NCI-H2107 treated with DMSO at 0.1 percent for 48 hours (cell line): ENCODE measurements around the gene FHAD1.
"Not testable (repeated sequence)": the region's sequence is repeated elsewhere in the genome, so short reads cannot be mapped to it uniquely, and the experiment has no call there.

Experiments
- DNase-seq: peaks from one replicate; lab custom pipeline; 2025; ENCODE audit not compliant: unreplicated experiment; lab: John Stamatoyannopoulos, UW

The FHAD1 gene

DNA sequence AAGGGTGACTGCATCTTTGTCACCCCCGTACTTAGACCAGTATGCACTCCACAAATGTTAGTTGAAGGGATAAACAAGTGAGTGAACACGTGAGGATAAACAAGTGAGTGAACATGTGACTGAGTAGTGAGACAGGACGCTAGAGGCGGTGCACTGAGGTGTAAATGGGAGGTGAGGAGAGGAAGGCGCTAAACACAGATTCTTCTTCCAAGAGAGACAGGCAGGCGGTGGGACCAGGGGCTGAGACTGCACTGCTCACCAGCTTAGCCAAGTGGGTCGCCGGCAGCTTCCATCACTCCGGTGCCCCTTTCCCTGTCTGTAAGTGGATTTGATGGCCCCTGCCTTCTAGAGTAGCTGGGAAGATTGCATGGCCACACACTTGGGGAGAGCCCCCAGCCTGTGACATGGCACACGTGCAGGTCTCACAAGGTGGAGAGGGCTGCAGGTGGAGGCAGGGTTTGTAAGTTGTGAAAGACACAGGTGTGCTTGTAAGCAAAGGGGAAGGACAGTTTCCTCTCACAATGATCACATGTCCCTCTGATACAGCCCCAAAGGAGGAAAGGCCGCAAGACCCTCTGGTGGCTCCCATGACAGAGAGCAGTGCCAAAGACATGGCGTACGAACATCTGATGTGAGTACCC, 115.2 kb downstream of the FHAD1 start:
- no peak for DNase-seq

GRCh38 chr1:15362737-15363128, 115.7 kb downstream of the FHAD1 start:
- DNase-seq: no peak

- no peak for DNase-seq
Observed at GRCh38 chr1:15364740-15365139, 117.7 kb downstream of the FHAD1 start.

DNA sequence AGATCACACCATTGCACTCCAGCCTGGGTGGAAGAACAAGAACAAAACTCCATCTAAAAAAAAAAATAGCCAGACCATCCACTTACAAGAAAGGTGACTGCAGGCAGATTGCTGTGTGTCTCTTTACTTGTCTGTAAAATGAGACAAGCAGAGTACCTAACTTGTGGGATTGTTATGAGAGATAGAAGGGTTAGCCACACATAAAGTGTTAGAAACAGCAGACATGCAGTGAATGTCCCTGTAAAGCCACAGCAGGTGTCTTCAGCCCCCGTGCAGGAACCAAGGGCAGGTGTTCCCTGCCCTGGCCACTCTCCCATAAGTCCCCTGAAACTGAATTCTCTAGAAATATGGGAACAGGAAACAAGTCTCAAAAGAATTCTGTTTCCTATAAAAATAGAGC, 121.9 kb downstream of the FHAD1 start:
- peak; percentile 30 for DNase-seq

DNA sequence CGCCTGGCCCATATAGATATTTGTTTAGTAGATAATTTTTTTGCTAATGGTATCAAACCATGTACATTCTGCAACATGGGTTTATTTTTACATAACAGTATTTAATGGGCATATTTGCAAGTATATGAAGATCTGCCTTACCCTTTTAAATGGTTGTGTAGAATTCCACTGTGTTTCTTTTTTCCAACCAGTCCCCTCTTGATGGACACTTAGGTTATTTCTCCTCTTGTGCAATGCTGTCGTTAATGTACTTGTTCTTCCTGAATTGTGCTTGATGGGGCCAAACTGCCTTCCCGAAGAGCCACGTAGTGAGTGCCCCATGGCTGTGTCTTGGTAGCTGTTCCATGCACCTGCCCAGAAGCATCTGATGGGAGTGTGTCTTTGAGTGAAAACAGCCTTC, 123.2 kb downstream of the FHAD1 start:
- DNase-seq: no peak

- no peak for DNase-seq
Observed at GRCh38 chr1:15370781-15371520, 123.9 kb downstream of the FHAD1 start.

DNA sequence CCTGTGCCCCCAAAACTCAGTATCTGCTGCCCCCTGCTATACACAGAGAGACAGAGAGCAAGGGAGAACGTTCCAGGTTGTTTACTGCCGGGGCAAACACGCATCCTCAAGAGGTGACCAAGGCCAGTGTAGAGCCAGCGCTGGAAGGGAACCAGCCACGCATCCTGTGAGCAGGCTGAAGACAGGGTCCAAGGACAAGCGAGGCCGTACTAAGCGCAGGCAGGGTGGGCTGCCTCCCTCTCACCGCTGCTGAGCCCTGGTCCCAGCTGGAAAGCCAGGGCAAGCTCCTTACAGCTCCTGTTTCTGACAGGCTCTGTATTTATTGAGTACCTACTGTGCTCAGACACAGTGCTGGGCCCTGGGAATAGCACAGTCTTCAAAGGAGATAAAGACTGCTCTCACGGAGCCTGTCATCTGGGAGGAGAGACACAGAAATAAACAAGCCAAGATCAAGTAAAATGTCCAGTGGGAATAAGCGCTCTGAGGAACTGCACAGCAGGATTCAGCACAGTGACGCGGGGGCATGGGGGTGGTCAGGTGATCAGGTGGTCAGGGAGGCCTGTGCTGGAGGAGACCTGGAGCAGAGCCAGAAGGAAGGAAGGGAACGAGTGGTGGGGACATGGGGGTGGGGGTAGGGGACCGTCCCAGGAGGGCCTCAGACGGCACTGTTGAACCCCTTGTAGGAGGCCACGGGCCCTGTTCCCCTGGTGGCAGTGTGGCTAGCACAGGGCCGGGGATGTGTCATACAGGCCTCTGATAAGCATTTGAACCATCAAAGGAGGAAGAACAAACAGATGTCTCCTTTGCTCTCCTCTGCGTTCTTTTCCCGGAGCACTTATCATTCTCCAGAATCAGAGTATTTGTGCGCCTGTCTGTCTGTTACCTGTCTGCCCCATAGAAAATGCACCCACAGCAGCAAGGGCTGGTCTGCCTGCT, 124.9 kb downstream of the FHAD1 start:
- no peak for DNase-seq

DNA sequence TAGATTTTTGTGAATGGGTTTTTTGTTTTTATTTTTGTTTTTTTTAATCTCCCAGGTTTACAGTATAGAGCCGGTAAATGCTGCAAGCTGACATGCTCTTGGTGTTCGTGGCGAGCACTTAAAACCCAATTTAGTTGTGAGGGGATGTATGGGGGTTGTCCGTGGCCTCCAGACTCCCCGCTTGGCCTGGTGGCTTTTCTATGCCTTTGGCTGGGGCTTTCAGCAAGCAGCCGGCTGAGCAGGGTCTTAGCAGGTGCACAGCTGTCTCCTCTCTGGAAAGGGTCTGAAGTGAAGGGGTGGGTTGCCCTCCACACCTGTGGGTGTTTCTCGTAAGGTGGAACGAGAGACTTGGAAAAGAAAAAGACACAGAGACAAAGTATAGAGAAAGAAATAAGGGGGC, 131.7 kb downstream of the FHAD1 start:
- no peak for DNase-seq

- DNase-seq: not testable (repeated sequence)
Observed at GRCh38 chr1:15379151-15379550, 132.1 kb downstream of the FHAD1 start.

DNA sequence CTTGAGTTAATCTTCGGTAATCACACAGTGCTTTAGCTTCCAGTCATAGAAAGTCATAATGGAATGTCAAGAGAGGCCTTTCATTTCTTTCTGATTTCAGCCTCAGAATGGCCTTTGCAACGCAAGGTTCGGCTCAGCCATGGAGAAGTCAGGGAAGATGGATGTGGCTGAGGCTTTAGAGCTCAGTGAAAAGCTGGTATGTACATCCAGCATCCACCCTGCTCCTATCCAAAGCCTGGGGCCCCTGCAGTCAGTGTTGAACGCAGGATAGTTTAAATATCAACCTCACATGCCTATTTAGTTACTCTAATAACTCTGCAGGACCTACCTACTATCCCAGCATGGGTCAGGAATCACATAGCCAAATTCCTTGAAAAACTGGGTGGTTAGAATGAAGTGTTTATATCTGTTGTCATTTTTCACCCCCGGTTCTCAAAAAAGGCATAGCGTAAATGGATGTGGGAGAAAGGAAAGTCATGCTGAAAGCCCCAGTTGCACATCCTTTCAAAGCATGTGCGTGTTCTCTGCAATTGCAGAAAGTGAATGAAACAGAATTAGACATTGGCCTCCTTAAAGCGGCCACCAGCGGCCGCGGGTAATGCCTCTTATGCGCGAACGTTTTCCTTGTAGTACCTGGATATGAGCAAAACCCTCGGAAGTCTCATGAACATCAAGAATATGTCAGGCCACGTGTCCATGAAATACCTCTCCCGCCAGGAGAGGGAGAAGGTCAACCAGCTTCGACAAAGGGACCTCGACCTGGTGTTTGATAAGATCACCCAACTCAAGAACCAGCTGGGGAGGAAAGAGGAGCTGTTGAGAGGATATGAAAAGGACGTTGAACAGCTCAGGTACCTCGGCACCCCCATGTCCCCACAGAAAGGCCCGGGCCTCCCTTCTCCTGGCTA, 133.8 kb downstream of the FHAD1 start:
- no peak for DNase-seq

GRCh38 chr1:15381805-15382204, 134.8 kb downstream of the FHAD1 start:
- no peak for DNase-seq

DNA sequence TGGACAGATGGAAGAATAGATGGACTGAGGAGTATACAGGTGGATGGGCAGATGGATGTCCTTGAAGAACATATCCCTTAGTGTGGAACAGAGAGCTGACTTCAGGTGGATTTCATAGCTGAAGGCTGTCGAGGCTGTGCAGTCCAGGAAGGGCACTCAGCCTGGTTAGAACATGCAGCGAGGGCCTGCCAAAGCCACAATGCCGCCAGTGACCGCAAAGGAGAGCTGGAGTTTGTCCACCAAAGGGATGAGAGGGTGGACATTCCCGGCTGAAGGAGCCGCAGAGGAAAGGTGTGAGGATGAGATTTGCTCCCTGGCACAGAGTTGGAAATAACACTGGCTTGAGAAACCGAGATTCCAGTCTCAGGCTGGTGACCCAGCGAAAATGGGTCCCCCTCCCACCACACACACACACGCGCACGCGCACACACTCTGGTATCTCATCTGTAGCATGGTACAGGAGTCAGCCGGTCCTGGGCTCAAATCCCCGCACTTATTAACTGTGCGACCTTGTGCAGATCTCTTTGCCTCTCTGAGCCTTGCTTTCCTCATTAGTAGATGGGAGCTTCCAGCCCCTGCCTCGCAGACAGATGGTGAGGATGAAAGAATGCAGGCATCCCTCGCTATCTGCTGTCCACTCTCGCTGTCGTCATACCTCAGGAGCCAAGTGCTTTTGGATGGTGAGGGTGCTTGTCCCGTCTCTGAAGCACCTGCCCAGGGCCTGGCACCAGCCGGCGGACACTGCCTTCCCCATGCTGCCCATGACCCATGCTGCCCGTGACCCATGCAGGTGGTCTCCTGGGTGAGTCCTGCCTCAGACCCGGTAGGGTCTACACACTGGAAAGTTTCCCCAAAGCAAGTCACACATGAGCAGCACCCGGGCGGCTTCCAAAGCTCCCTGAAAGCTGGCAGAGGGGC, 135.8 kb downstream of the FHAD1 start:
- no peak for DNase-seq

GRCh38 chr1:15383810-15384209, 136.8 kb downstream of the FHAD1 start:
- DNase-seq: no peak

DNA sequence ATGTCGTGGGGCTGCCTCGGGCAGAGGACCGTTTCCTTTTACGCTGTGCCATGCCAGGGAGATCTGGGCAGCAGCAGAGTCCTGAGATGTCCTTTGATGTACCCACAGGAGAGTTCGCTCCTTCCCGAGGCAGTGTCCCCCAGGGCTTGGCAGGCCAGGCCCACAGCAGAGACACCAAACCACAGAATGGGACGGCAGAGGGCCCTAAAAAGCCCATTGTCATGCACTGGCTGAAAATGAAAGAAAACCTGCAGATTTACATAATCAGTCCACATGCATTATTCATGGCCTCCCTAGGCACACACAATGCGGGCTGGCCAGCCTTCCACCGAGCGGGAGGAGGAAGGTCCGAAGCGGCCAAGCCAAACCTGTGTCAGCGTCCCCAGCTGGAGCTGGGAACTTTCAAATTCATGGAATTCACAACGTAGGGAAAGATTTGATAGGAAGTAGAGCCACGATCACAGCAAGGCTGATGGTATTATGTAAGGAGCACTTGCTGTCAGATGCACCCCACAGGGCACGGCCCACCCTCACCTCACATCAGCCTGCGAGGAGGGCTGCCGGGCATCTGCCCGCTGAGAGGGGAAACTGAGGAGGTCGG, 137.4 kb downstream of the FHAD1 start:
- DNase-seq: no peak

- no peak for DNase-seq
Observed at GRCh38 chr1:15385420-15385819, 138.4 kb downstream of the FHAD1 start.

DNA sequence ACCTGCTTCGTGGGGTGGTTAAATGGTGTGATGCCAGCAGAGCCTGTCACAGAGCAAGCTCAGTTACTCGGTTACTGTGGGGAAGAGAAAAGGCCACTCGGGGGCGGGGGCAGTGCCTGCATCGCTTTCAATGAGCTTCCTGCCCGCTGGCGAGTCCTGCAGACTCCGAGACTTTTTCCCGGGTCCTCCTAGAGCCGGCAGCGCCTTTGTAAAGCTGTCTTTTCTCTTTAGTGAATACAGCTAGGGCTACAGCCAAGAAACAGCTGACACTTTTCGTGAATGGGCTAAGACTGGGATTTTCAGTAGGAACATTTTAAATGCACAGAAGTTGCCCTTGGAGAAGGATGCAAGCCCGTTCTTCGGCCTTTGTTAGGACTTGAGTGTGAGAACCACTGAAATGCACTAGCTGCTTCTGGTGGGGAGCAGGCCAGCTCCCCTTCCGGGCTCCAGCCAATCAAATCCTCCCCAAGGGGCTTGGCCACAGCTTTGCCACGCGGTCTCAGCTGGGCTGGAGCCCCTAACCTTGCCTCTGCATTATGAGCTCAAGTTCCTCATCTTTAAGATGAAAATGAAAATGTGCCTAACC, 139.2 kb downstream of the FHAD1 start:
- no peak for DNase-seq

- DNase-seq: no peak
Observed at GRCh38 chr1:15388201-15388880, 141.3 kb downstream of the FHAD1 start.

GRCh38 chr1:15389828-15390227, 142.8 kb downstream of the FHAD1 start:
- not testable (repeated sequence) for DNase-seq
